Activated CD8-positive, alpha-beta memory T cell treated with anti-CD3 and anti-CD28 coated beads, Interleukin-2, amount 50 U/mL, for 24 hours (primary cell): ENCODE data around the gene GAPDHS.
A peak's percentile ranks its signal among the peaks of the same experiment; 100 is the strongest.

Experiments used
- DNase-seq: peaks from one replicate; pipeline ENCODE4 v3.0.0-alpha.2; 2020; ENCODE audit errors: extremely low read depth

Gene GAPDHS

DNA sequence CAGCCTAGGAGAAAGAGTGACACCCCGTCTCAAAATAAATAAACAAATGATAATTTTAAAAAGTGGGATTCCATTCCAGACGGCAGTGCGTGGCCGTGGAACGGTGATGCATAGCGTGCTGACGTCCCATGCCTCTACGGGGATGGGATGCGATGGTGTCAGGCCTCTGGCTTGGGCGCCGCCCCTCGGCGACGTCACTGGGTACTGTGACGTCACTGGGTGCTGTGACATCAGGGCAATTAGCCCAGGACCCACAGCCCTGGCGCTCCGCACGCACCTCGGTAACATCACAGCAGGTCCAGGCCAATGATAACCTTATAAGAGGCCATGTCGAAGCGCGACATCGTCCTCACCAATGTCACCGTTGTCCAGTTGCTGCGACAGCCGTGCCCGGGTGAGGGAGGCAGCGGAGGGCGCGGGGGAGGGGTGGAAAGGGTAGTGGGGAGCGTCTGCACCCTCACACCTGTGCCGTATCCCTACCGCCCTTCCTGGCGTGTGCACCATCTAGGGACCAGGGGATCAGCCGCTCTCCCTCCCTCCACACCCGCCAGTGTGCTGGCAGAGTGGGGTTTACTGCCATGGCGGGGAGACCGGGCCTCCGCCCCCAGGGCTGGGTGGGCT, at the start of gene GAPDHS:
TSS of gene GAPDHS (plus strand) at position 256 of the 621 bp plus-strand sequence. CDS start at position 328, 72 bp downstream.
- no peak for DNase-seq

DNA sequence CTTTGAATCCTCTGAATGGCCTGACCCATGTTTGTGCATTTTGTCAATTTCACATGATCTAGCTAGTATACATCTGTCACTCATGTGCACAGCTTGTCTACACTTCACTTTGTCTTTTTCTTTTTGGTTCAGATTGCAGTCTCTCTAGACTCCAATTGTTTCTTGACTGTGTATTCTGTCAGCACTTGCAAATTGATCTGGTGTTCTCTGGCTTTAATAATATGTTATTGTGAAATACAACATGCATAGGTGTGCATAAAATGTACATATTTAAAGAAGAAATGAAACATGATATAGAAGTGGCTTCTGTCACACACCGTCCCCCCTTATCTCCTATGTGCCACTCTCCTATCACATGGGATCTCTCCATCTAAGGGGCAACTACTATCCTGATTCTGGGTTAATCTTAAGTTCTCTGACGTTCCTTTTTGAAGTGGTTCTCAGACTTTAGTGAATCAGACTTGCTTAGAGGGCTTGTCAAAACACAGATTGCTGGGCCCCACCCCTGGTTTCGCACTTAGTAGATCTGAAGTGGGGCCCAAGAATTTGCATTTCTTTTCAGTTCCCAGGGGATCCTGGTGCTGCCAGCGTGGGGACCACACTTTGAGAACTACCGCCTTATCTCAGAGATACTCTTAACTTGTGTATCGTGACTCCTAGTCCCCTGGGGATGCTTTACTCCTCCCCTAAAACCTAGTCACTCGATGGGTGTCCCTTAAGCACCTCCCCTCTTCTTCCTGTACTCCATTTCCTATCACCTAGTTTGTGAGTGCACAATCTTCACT, 48.8 kb upstream of the GAPDHS start:
- no peak for DNase-seq

DNA sequence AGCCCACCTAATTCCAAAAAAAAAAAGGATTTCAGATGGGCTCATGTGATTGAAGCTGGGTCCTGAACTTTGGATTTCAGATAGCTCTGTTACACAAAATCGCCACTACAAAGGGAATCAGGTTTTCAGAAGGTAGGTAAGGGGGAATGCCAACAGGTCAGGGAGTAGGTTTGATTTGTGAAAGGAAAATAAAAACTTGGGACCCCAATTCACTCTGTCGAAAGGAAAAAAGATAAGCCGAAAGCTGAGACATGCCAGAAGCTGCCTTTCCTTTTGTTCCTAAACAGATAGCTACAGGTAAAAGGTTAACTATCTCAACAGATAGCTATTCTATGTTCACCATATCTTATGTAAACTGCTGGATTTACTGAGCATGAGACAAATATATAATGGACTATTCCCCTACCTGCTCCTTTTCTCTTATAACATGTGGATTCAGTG, 47.0 kb upstream of the GAPDHS start:
- no peak for DNase-seq

- DNase-seq, result no peak
These were observed 45.5 kb upstream of the GAPDHS start for GRCh38 chr19:35487656-35488182.

DNA sequence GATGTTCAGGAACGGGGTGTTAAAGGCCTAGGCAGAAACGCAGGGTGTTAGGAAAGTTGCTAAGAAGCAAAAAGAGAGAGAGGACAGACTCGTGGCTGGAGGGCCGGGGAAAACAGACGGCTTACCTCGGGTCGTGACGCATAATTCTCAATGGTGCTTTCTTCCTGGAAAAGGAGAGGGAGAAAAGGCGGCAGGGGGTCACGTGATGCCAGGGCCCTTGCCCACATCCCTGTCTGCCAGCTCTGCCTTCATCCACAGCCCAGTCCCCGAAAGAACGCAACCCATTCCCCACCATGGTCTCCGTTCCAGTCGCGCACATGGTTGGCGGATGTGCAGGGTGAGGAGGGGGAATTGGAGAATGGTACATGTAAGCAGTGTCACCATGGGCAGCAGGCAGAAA, 44.6 kb upstream of the GAPDHS start:
- DNase-seq, result no peak

DNA sequence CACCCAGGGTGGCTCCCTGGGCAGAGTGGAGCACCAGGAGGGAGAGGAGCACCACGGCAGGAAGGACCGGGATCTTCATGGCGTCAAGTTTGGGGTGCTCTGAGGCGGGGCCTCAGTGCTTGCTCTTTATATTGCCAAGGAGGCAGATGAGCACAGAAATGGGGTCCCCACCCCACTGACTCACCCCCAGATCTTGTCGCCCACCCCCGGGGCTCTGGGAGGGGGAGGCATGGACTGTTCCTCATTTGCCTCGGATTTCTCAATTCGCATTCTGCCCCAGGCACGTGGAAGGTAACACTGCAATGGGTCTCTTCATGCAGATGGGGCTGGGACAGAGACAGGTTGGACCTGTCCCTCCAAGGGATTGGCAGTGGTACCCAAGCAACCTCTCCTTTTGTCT, 42.9 kb upstream of the GAPDHS start, which contains the start of gene KRTDAP:
TSS of gene KRTDAP (minus strand) at position 101 of the 400 bp plus-strand sequence. CDS start at position 79, 22 bp downstream.
- no peak for DNase-seq

DNA sequence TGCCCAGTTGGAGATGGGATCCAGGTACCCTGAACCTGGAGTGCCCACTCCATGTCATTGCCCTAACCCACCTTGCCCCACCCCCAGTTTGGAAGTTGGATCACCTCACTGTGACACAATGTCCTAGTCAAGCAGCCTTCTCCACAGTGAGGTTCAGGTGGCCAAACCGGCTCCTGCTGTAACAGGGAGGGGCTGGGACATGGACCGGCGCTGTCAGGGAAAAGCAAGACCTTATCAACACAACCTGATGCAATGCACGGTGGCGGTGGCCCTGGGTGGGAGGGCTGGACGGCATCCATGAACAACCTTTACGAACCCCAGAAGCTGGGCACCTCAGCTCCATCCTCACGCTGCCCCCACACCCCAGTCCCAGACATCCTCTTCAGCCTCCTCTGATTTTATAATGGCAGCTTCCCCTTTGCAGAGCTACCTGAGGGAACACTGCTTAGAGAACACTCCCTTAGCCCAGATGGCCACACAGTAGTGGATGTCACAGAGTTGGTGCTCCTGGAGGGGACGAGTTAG, 41.4 kb upstream of the GAPDHS start:
- no peak for DNase-seq

DNA sequence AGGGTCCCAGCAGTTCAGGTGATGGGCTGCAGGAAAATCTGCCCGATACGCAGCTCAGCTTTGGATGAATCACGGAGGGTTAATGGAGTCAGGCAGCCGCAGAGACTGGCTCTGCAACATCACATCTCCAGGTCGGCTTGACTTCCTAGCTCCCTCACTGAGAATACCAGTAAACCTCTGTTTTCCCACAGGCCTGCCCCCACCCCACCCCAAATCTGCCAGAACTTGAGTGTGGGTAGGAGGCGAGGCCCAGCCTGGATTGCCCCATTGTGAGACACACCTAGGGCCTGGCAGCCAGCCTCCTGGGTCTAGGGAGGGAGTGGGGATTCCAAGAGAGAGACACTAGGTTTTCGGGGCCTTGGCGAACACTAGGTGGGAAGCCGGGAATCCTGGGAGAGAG, 39.3 kb upstream of the GAPDHS start:
- no peak for DNase-seq

- DNase-seq, result peak; percentile 53
These were observed 37.9 kb upstream of the GAPDHS start for GRCh38 chr19:35495107-35496064.

GRCh38 chr19:35497406-35497805, 35.9 kb upstream of the GAPDHS start:
- DNase-seq, result no peak

- DNase-seq, result no peak
These were observed 35.0 kb upstream of the GAPDHS start for GRCh38 chr19:35498220-35498619.

GRCh38 chr19:35498984-35499527, 34.2 kb upstream of the GAPDHS start:
- DNase-seq, result no peak

- DNase-seq, result no peak
These were observed 32.6 kb upstream of the GAPDHS start for GRCh38 chr19:35500611-35501010.

GRCh38 chr19:35501684-35502083, 31.6 kb upstream of the GAPDHS start:
- no peak for DNase-seq

GRCh38 chr19:35502751-35503150, 30.5 kb upstream of the GAPDHS start:
- no peak for DNase-seq

DNA sequence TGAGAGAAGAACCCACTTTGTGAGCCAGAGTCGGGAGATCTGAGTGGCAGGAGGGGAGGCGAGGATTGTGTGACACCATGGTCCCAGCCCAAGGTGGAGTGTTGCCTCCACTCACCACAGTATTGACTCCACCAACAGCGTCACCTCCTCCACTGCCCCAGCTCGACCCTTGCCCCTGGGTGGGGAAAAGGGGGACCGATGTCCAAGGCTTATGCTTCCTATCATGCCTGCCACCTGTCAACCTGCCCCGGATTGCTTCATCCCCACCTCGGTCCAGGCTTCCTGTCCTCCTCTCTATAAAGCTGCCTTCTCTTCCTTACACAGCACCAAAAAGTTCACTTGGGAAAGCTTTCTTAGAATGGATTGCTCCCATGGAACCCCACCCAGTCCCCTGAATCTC, 27.2 kb upstream of the GAPDHS start:
- DNase-seq, result no peak

- no peak for DNase-seq
These were observed 25.7 kb upstream of the GAPDHS start for GRCh38 chr19:35507561-35507960.

- no peak for DNase-seq
These were observed 25.1 kb upstream of the GAPDHS start for GRCh38 chr19:35508129-35508528.

GRCh38 chr19:35509018-35509652, 24.1 kb upstream of the GAPDHS start:
- DNase-seq, result no peak

DNA sequence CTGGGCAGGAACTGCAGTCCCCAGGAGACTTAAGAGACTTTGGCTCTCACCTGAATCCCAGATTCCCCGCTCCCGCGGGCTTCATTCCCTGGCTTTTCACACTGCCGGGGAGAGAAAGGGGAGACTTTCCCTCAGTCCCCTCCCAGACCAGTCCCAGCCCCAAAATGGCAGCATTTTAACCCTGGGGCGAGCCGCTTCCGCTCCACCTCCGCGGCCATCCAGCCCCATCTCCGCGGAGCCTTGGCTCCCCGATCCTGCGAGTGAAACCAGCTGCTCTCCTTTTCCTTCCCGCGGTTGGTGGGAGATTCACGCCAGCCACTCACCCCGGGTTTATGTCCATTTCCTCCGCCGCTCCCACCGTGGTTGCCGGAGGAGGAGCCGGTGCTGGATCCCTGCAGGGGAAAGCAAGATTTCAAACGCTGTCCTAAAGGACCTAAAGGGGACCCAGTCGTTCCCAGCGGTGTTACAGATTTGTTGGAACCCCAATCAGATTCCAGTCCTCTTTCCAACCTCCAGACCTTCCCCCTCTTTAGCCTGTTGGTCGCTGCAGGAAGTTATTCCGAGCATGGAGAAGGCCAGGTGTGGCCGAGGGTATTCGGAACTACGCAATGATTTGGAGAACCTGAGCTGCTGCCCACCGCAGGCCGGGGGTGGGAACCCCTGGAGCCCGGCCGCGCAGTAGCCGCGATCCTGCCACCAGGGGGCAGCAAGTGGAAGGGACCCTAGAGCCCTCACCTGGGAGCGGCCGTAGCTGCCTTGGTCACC, 23.2 kb upstream of the GAPDHS start:
- DNase-seq, result peak; percentile 44
